ENCODE results near the gene EEF2KMT. TPM values are rescaled to one million over a fixed set of nuclear protein-coding genes. Genes with fewer than 3 reads are reported as not detected.

Gene EEF2KMT
- total and polyA plus RNA-seq, 9 of the 15 experiments (the other 6 are each of a cell fraction or from before 2014, with no cell fraction given) = 4.2 to 22.7 (median 12.8) TPM

- TF ChIP-seq ZNF282 (CRISPR knock-in tag; IDR thresholded peaks at IDR 0.05) (no peak), ZNF507 (tag; conservative IDR thresholded peaks at IDR 0.05) (no peak), IFI16 (CRISPR knock-in tag; IDR thresholded peaks at IDR 0.05) (no peak), HOMEZ (CRISPR knock-in tag; IDR thresholded peaks at IDR 0.05) (no peak), XRCC5 (IDR thresholded peaks at IDR 0.05; ENCODE audit: low read depth, low read length) (no peak; the same call in 1 of the 2 replicates), ZNF263 (CRISPR knock-in tag; IDR thresholded peaks at IDR 0.05; ENCODE audit: borderline replicate concordance) (peak; percentile 47), ADNP (tag; IDR thresholded peaks at IDR 0.05) (no peak), MED1 (CRISPR knock-in tag; IDR thresholded peaks at IDR 0.05; ENCODE audit: borderline replicate concordance) (no peak), BACH1 (tag; IDR thresholded peaks at IDR 0.05) (no peak), NR2C1 (IDR thresholded peaks at IDR 0.05) (peak; percentile 26; the same call in 1 of the 2 replicates), NR2C1 (tag; IDR thresholded peaks at IDR 0.05) (no peak), CXXC5 (CRISPR knock-in tag; IDR thresholded peaks at IDR 0.05) (peak; percentile 98), TBL1XR1 (IDR thresholded peaks at IDR 0.05; ENCODE audit: low read length in 2 of 2) (0 out of 4 replicates have a peak, but pooled peaks of 1 of the 2 experiments have one; percentile 49), E2F5 (CRISPR knock-in tag; IDR thresholded peaks at IDR 0.05) (0 out of 2 replicates have a peak, but pooled peaks have one; percentile 37), SMARCE1 (IDR thresholded peaks at IDR 0.05) (0 out of 2 replicates have a peak, but pooled peaks have one; percentile 6), ZNF146 (CRISPR knock-in tag; IDR thresholded peaks at IDR 0.05; ENCODE audit: unreplicated experiment) (no peak), PPARD (CRISPR knock-in tag; IDR thresholded peaks at IDR 0.05) (no peak), HMGXB4 (CRISPR knock-in tag; IDR thresholded peaks at IDR 0.05) (peak; percentile 65; the same call in 1 of the 2 replicates), HDAC6 (IDR thresholded peaks at IDR 0.05; ENCODE audit: low read depth, low read length) (no peak), USF2 (CRISPR knock-in tag; IDR thresholded peaks at IDR 0.05) (peak; percentile 98), HDAC2 (IDR thresholded peaks at IDR 0.05) (peak; percentile 84; the same call in 1 of the 2 replicates), ZNF239 (CRISPR knock-in tag; IDR thresholded peaks at IDR 0.05) (no peak), KDM1A (IDR thresholded peaks at IDR 0.05) (no peak), ZEB2 (IDR thresholded peaks at IDR 0.05) (no peak), POU5F1 (IDR thresholded peaks at IDR 0.05; ENCODE audit: borderline replicate concordance, low read depth, low read length, partially characterized antibody) (no peak)
These were observed 25.8 kb downstream of the EEF2KMT start, which contains the start of gene ALG1 (continued) for GRCh38 chr16:5071681-5072333.

All from K562 (cell line).